GM23248 (cell line): Measurements from ENCODE around the gene FAM43A. TPM values are rescaled to one million over a fixed set of nuclear protein-coding genes. Genes with fewer than 3 reads are reported as not detected.

Source experiments
- DNase-seq: peaks from one replicate; pipeline ENCODE4 v3.0.0-alpha.2; 2015
- H2AFZ ChIP-seq: fragments of 200-600 bp; sonication (generic); 2 replicates; pipeline ENCODE4 v1.6.1; 2016; ENCODE audit warnings: antibody characterized with exemption
- H3F3A ChIP-seq: fragments of 200-600 bp; sonication (generic); 2 replicates; pipeline ENCODE4 v1.6.1; 2016; ENCODE audit warnings: mild to moderate bottlenecking, antibody characterized with exemption, mixed run types; ENCODE audit not compliant: insufficient read depth
- H3K27ac ChIP-seq: fragments of 200-600 bp; sonication (generic); 2 replicates; pipeline ENCODE4 v1.5.1; 2016; ENCODE audit warnings: mild to moderate bottlenecking
- H3K27me3 ChIP-seq: fragments of 200-600 bp; sonication (generic); replicated peaks from 2 replicates; pipeline ENCODE4 v1.6.1; 2016; ENCODE audit warnings: mild to moderate bottlenecking; ENCODE audit not compliant: insufficient read depth
- H3K36me3 ChIP-seq: fragments of 200-600 bp; sonication (generic); 2 replicates; pipeline ENCODE4 v1.6.1; 2016; ENCODE audit warnings: low read depth, mild to moderate bottlenecking
- H3K4me1 ChIP-seq: fragments of 200-600 bp; sonication (generic); 2 replicates; pipeline ENCODE4 v1.6.1; 2016; ENCODE audit warnings: mild to moderate bottlenecking; ENCODE audit not compliant: insufficient read depth
- H3K4me2 ChIP-seq: fragments of 200-600 bp; sonication (generic); one replicate; pipeline ENCODE4 v1.6.1; 2016; ENCODE audit warnings: mild to moderate bottlenecking; ENCODE audit not compliant: unreplicated experiment
- H3K4me3 ChIP-seq: fragments of 200-600 bp; sonication (generic); 2 replicates; pipeline ENCODE4 v1.5.1; 2016; ENCODE audit warnings: mild to moderate bottlenecking
- H3K79me2 ChIP-seq: fragments of 200-600 bp; sonication (generic); 2 replicates; pipeline ENCODE4 v1.6.1; 2016; ENCODE audit warnings: mild to moderate bottlenecking; ENCODE audit not compliant: insufficient read depth
- H3K9ac ChIP-seq: fragments of 200-600 bp; sonication (generic); 2 replicates; pipeline ENCODE4 v1.6.1; 2016; ENCODE audit warnings: mild to moderate bottlenecking
- H3K9me2 ChIP-seq: fragments of 200-600 bp; sonication (generic); 2 replicates; pipeline ENCODE4 v1.6.1; 2016; ENCODE audit warnings: mixed run types, mild to moderate bottlenecking, moderate library complexity; ENCODE audit not compliant: insufficient read depth
- H3K9me3 ChIP-seq: fragments of 200-600 bp; sonication (generic); one replicate; pipeline ENCODE4 v1.6.1; 2017; ENCODE audit warnings: low read depth
- H4K20me1 ChIP-seq: fragments of 200-600 bp; sonication (generic); 2 replicates; pipeline ENCODE4 v1.6.0; 2016; ENCODE audit not compliant: insufficient read depth
- EZH2 ChIP-seq: fragments of 200-600 bp; sonication (generic); IDR thresholded peaks from 2 replicates; pipeline ENCODE4 v1.6.1; 2018; ENCODE audit warnings: antibody characterized with exemption, mild to moderate bottlenecking; ENCODE audit not compliant: insufficient read depth, poor library complexity, severe bottlenecking
- EZH2phosphoT487 ChIP-seq: fragments of 200-600 bp; sonication (generic); IDR thresholded peaks from 2 replicates; pipeline ENCODE4 v1.6.1; 2018; ENCODE audit warnings: antibody characterized with exemption, moderate library complexity, mild to moderate bottlenecking, low read depth; ENCODE audit not compliant: insufficient read depth
- WGBS, 2 experiments: methylation state at CpG; one replicate each; pipeline ENCODE4 v1.1.6; 2015 to 2017; ENCODE audit warnings: low lambda C conversion rate in 2 of 2, low coverage in 1 of 2; ENCODE audit errors: missing lambda C conversion rate in 2 of 2; 5-methylcytosine and 5-hydroxymethylcytosine counted together
- in situ Hi-C: fragments of 300-500 bp; cut with MboI; formaldehyde crosslinking; loops from 2 replicates; pipeline ENCODE4 v1.15.0; 2020
- polyA plus RNA-seq: library from polyadenylated mRNA; unstranded; fragments of >200 nt; fragmentation: Nextera tagmentation; extraction: Ambion mirVana; gene quantifications from 2 replicates; pipeline ENCODE4 v1.2.1, GENCODE V29; 2016
- total RNA-seq: library from RNA; depleted of rRNA; stranded (reverse); fragments of >200 nt; shearing (Covaris generic); gene quantifications from 2 replicates; pipeline ENCODE4 v1.2.3, GENCODE V29; 2014

The FAM43A gene
- total and polyA plus RNA-seq, 2 experiments from 2014 or later = 8.0 to 23.0 TPM

GRCh38 chr3:194671900-194672808 is 13.5 kb upstream of the FAM43A start, which contains the start of gene LSG1:
TSS of gene LSG1 (minus strand) at chr3:194672191. CDS start at chr3:194672162, 29 bp downstream.
- Histone ChIP-seq H3K9ac (peak within 1 kb of the TSS; percentile 95), H3K36me3 (peaks cover 5% of the 10 kb centered on the region), H2AFZ (peak within 1 kb of the TSS; percentile 90), H3K4me3 (peak within 1 kb of the TSS; percentile 98), H3K27ac (peak within 1 kb of the TSS; percentile 94), H3K9me2 (no peaks in the 10 kb centered on the region), H3K79me2 (peaks cover 46% of the 10 kb centered on the region), H4K20me1 (no peaks in the 10 kb centered on the region), H3K4me1 (peaks cover 23% of the 10 kb centered on the region), H3K4me2 (peak within 1 kb of the TSS; percentile 95), H3F3A (peaks cover 25% of the 10 kb centered on the region), H3K9me3 (no peaks in the 10 kb centered on the region), H3K27me3 (no peaks in the 10 kb centered on the region)
- 0 to 1% methylated on average over 56 to 57 of the region's 57 CpGs for WGBS, 2 experiments
- in situ Hi-C loops = no loop called here
- peak; percentile 98 for DNase-seq
- TF ChIP-seq EZH2 (no peak), EZH2phosphoT487 (no peak)

DNA sequence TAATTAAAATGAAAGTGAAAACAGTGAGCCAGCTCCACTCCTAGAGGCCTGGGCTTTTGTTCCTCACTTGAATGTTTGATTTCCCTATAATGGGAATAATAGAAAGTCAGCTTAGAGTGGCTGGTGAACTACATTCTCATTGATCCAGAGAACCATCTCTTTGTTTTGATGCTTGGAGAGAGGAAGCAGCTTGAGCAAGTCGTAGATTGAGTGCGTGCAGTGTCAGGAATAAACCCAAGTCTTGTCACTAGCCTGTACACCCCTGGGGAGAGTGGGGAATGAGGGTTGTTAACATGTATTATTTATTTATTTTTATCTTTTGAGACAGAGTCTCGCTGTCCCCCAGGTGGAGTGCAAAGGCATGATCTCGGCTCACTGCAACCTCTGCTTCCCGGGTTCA is 12.8 kb upstream of the FAM43A start:
- H3K4me1 ChIP-seq = peaks cover 23% of the 10 kb centered on the region
- peaks cover 5% of the 10 kb centered on the region for H3K36me3 ChIP-seq
- H3K9me2 ChIP-seq = no peaks in the 10 kb centered on the region
- 41 to 43% methylated on average over 5 of the region's 5 CpGs for WGBS, 2 experiments
- peak overlapping the region; percentile 90 for H2AFZ ChIP-seq
- H3K9ac ChIP-seq = peak overlapping the region; percentile 95
- H3K4me2 ChIP-seq = peak overlapping the region; percentile 95
- H3K27ac ChIP-seq = peak overlapping the region; percentile 94
- in situ Hi-C loops = no loop called here
- no peaks in the 10 kb centered on the region for H4K20me1 ChIP-seq
- H3K79me2 ChIP-seq = peaks cover 42% of the 10 kb centered on the region
- no peaks in the 10 kb centered on the region for H3K9me3 ChIP-seq
- H3F3A ChIP-seq = peaks cover 25% of the 10 kb centered on the region
- H3K27me3 ChIP-seq = no peaks in the 10 kb centered on the region
- H3K4me3 ChIP-seq = peak overlapping the region; percentile 98
- peak; percentile 36 for DNase-seq
- TF ChIP-seq EZH2 = no peak
- no peak for TF ChIP-seq EZH2phosphoT487

- Histone ChIP-seq H3K9ac (no peak overlapping the region), H3K4me2 (peak overlapping the region; percentile 8), H3K27me3 (no peaks in the 10 kb centered on the region), H3K36me3 (peaks cover 2% of the 10 kb centered on the region; the same call in 1 of the 2 replicates), H3K79me2 (peaks cover 33% of the 10 kb centered on the region), H3K27ac (0 out of 2 replicates have a peak overlapping the region, but pooled peaks have one; percentile 5), H3K9me3 (no peaks in the 10 kb centered on the region), H3K9me2 (no peaks in the 10 kb centered on the region), H2AFZ (peak overlapping the region; percentile 9; the same call in 1 of the 2 replicates), H4K20me1 (no peaks in the 10 kb centered on the region), H3K4me3 (no peak overlapping the region), H3F3A (peaks cover 25% of the 10 kb centered on the region), H3K4me1 (peaks cover 23% of the 10 kb centered on the region)
- WGBS, 2 experiments = 66 to 67% methylated on average over 3 of the region's 3 CpGs
- peak; percentile 60 for DNase-seq
- in situ Hi-C loops = no loop called here
- no peak for TF ChIP-seq EZH2phosphoT487
- no peak for TF ChIP-seq EZH2
These were observed 11.9 kb upstream of the FAM43A start for GRCh38 chr3:194673761-194674160.

- 14 to 16% methylated on average over 12 of the region's 12 CpGs for WGBS, 2 experiments
- H3K27ac ChIP-seq = peak overlapping the region; percentile 57
- H3K36me3 ChIP-seq = no peaks in the 10 kb centered on the region
- no peaks in the 10 kb centered on the region for H3K27me3 ChIP-seq
- no peaks in the 10 kb centered on the region for H3K9me3 ChIP-seq
- peaks cover 25% of the 10 kb centered on the region for H3F3A ChIP-seq
- peaks cover 19% of the 10 kb centered on the region for H3K79me2 ChIP-seq
- peak overlapping the region; percentile 56 for H3K4me3 ChIP-seq
- peak overlapping the region; percentile 53 for H3K4me2 ChIP-seq
- H3K9me2 ChIP-seq = no peaks in the 10 kb centered on the region
- H3K4me1 ChIP-seq = peaks cover 23% of the 10 kb centered on the region
- H3K9ac ChIP-seq = peak overlapping the region; percentile 58
- in situ Hi-C loops = no loop called here
- no peaks in the 10 kb centered on the region for H4K20me1 ChIP-seq
- peak; percentile 61 for DNase-seq
- H2AFZ ChIP-seq = peak overlapping the region; percentile 88
- TF ChIP-seq EZH2 (no peak), EZH2phosphoT487 (no peak)
These were observed 10.5 kb upstream of the FAM43A start for GRCh38 chr3:194675081-194675640.
